Aorta (tissue), 5 donors: Measurements from ENCODE around the gene PLB1. TPM values are rescaled to one million over a fixed set of nuclear protein-coding genes. Genes with fewer than 3 reads are reported as not detected.
A peak's percentile ranks its signal among the peaks of the same experiment; 100 is the strongest.

Source experiments
- ATAC-seq: fragments of 200-7000 bp; cut with Tn5 transposase; one replicate; pipeline ENCODE4 v1.9.1; 2022; ENCODE audit warnings: moderate library complexity; ENCODE audit not compliant: low FRiP score
- DNase-seq, 2 donors: peaks; one replicate each; pipeline ENCODE4 v3.0.0-alpha.2; 2020
- H3K27ac ChIP-seq, 2 donors: one replicate each; pipeline ENCODE4 v1.5.1; 2013; ENCODE audit warnings: low read length in 2 of 2, mild to moderate bottlenecking in 2 of 2, moderate library complexity in 2 of 2, control low read depth in 1 of 2, inconsistent platforms in 1 of 2, low read depth in 1 of 2
- H3K27me3 ChIP-seq, 2 donors: one replicate each; pipeline ENCODE4 v1.6.1; 2013; ENCODE audit warnings: control low read depth in 1 of 2, low read length in 1 of 2, mild to moderate bottlenecking in 1 of 2, moderate library complexity in 1 of 2; ENCODE audit not compliant: insufficient read depth in 2 of 2, control insufficient read depth in 1 of 2
- H3K36me3 ChIP-seq, 2 donors: one replicate each; pipeline ENCODE4 v1.6.1; 2013; ENCODE audit warnings: control low read depth in 1 of 2, low read length in 1 of 2, mild to moderate bottlenecking in 1 of 2; ENCODE audit not compliant: insufficient read depth in 2 of 2, control insufficient read depth in 1 of 2
- H3K4me1 ChIP-seq, 2 donors: one replicate each; pipeline ENCODE4 v1.6.1; 2013; ENCODE audit warnings: low read length in 2 of 2, control low read depth in 1 of 2, mild to moderate bottlenecking in 1 of 2, moderate library complexity in 1 of 2; ENCODE audit not compliant: insufficient read depth in 2 of 2, control insufficient read depth in 1 of 2
- H3K4me3 ChIP-seq, 2 donors: one replicate each; pipeline ENCODE4 v1.5.1; 2013; ENCODE audit warnings: low read length in 2 of 2, control low read depth in 1 of 2, mild to moderate bottlenecking in 1 of 2
- H3K9me3 ChIP-seq: one replicate; pipeline ENCODE4 v1.6.1; 2013; ENCODE audit warnings: mild to moderate bottlenecking, low read length; ENCODE audit not compliant: control insufficient read depth
- WGBS, 2 donors: extraction: QIAGEN DNeasy Blood & Tissue Kit; methylation state at CpG; one replicate each; pipeline ENCODE4 v1.1.7; 2013; 5-methylcytosine and 5-hydroxymethylcytosine counted together
- intact Hi-C, 2 donors: fragments of 100-400 bp; cut with DNase I; formaldehyde crosslinking; loops; one replicate each; pipeline versions ENCODE4 v1.14.2 to v1.15.0; 2022
- polyA plus RNA-seq, 2 donors: library from polyadenylated mRNA; stranded (reverse); fragments of 200-250 nt; gene quantifications; one replicate each; pipeline ENCODE4 v1.2.3, GENCODE V29; 2013
- total RNA-seq, 2 donors: library from RNA; stranded (reverse); fragmentation: NEBNext Ultra II Directional; extraction: Animal tissue kit (Norgen Biotek cat#: 25700); gene quantifications; one replicate each; pipeline ENCODE4 v1.2.1, GENCODE V29; 2021
- donor health status: healthy with polysubstance abuse.
- donor health status: Bipolar disorder and iron deficiency.
- donor health status: DM: no; HTN: no; CAD: no.
- donor health status: DM: no; HTN: no; CAD: no.
- donor health status: DM: yes; HTN: yes; CAD: no.

Gene PLB1
- total and polyA plus RNA-seq, 4 donors: 4.9 to 16.3 (median 7.1) TPM

DNA sequence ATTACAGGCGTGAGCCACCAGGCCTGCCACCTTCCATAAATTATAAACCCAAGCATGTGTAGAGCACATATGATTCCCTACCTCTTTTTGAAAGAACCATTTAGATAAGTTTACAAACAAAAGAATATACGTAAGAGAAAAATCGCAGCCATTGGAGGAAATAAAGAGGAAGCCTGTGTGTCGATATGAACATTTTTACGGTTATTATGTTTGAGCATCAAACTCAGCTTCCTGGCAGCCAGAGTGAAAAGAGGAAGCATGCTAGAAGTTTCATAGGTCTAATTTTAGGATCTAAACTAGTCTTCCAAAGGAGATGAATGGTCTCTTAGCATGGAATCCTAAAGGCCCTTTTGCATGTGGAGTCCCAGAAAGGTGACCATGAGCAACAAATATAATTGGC is 104.3 kb downstream of the PLB1 start:
- no peak for ATAC-seq
- Histone ChIP-seq H3K9me3 (no peaks in the 10 kb centered on the region), H3K27me3 (no peaks in the 10 kb centered on the region), H3K4me3 (no peak overlapping the region), H3K36me3 (no peaks in the 10 kb centered on the region), H3K27ac (no peak overlapping the region), H3K4me1 (peaks cover 0 to 1% of the 10 kb centered on the region in 2 donors)
- DNase-seq: no peak
- 98 to 99% methylated on average over 5 of the region's 5 CpGs for WGBS, 2 donors
- intact Hi-C loops: no loop called here

DNA sequence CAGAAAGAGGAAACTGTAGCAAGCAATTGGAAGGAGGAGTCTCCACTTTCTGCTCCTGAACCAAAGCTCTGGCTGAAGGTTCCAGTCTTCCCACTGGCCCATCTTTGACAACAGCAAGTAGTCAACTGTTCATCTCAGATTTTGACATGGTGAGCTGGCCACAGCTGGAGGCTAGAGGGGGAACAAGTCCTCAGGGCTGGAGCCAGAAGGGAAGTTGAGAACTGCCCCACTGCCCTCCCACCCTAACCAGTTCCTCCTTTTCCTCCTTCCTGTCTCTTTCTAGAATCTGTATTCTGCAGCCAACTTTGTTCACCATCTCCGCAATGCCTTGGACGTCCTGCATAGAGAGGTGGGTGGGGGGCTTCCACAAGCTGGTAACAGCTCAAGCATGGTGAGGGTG is 105.8 kb downstream of the PLB1 start:
- no peak overlapping the region for H3K4me3 ChIP-seq
- DNase-seq (peak; percentile 30 to 71), ATAC-seq (no peak)
- no peaks in the 10 kb centered on the region for H3K36me3 ChIP-seq
- H3K27me3 ChIP-seq: no peaks in the 10 kb centered on the region
- WGBS, 2 donors: 86 to 96% methylated on average over 2 of the region's 2 CpGs
- no peaks in the 10 kb centered on the region for H3K9me3 ChIP-seq
- intact Hi-C loops: no loop called here
- peaks cover 0 to 1% of the 10 kb centered on the region in 2 donors for H3K4me1 ChIP-seq
- no peak overlapping the region for H3K27ac ChIP-seq

DNA sequence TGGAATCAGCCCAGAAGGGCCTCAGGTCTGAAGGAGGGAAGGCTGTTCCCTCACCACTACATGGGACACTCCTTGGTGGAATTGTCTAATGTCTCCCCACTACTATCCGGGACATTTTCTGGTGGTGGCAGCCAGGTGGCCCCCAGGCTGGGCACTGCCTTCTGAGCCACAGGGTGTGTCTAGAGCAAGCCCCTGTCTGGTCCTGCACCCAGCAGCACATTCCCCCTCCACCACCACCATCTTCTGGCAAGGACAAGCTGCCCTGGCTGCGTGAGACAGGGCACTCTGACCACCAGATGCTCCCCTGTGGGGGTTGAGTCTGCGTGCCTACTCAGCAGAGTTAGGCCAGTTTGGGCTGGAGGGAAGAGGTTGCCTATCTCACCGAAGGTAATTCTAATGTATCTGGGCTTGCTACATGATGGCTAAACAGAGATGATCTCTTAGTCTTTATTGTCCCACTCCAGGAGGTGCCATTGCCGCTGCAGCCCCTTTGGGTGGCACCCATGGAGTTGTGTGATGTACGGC is 106.3 kb downstream of the PLB1 start:
- DNase-seq (peak in 1 of 2 donors; percentile 63), ATAC-seq (no peak)
- intact Hi-C loops: no loop called here
- no peaks in the 10 kb centered on the region for H3K27me3 ChIP-seq
- no peak overlapping the region for H3K4me3 ChIP-seq
- peaks cover 0 to 1% of the 10 kb centered on the region in 2 donors for H3K4me1 ChIP-seq
- H3K27ac ChIP-seq: no peak overlapping the region
- no peaks in the 10 kb centered on the region for H3K9me3 ChIP-seq
- H3K36me3 ChIP-seq: no peaks in the 10 kb centered on the region
- WGBS, 2 donors: 80 to 85% methylated on average over 6 of the region's 6 CpGs

DNA sequence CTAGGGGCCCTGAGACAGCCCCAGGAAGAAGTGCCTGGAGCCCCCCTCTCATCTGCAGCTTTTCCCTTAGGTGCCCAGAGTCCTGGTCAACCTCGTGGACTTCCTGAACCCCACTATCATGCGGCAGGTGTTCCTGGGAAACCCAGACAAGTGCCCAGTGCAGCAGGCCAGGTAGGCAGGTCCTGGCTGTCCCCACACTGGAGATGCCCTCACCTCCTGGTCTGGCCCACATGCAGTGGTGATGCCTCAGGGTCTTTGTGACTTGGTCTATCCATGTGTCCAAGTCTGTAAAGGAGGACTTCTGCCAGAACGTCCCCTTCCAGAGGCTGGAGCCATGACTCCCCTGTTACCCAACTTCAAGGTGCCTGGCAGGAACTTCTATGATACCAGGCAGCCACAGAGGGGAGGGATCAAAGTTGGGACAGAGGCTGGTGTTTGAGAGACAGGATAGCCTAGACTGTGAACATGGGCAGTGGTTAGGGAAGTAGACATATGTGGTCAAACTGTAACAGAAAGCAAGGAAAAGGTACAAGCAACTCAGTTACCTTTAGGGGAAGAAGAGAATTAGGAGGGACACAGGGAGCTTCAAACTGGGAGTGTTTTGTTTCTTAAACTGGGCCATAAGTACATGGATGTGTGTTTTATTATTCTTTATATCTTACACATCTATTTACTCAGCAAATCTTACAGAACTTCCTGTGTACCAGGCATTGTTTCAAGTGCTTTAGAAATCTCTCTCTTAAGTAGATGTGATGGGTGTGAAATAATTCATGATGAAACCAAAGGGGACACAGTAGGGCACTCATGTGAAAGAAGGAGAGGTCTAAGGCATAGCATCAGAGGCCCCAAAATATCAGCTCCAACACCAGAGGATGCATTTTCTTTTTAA is 107.1 kb downstream of the PLB1 start:
- WGBS, 2 donors: 95 to 97% methylated on average over 3 of the region's 3 CpGs
- Histone ChIP-seq H3K4me1 (no peaks in the 10 kb centered on the region), H3K9me3 (no peaks in the 10 kb centered on the region), H3K36me3 (no peaks in the 10 kb centered on the region), H3K27me3 (no peaks in the 10 kb centered on the region), H3K27ac (no peak overlapping the region), H3K4me3 (no peak overlapping the region)
- peak; percentile 50 to 52 for DNase-seq
- no peak for ATAC-seq
- intact Hi-C loops: no loop called here

DNA sequence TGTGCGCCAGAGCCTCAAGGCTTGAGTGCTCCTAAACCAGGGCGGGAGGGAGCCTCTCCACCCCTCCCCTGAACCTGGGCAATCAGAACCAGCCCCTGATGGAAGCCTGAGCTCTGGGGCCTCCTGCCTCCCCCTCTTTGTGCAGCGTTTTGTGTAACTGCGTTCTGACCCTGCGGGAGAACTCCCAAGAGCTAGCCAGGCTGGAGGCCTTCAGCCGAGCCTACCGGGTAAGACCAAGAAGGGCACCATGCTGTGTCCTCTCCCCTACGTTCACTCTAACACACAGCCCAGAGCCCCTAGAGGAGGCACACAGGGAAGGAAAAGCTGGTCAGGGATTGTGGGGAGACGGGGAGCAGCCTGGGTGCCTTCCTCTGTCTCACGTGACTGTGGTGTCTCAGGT is 108.0 kb downstream of the PLB1 start:
- H3K27ac ChIP-seq: no peak overlapping the region
- no peaks in the 10 kb centered on the region for H3K36me3 ChIP-seq
- H3K9me3 ChIP-seq: no peaks in the 10 kb centered on the region
- H3K4me3 ChIP-seq: no peak overlapping the region
- no peak for ATAC-seq
- H3K4me1 ChIP-seq: no peaks in the 10 kb centered on the region
- WGBS, 2 donors: 91 to 93% methylated on average over 10 of the region's 10 CpGs
- H3K27me3 ChIP-seq: no peaks in the 10 kb centered on the region
- DNase-seq: peak; percentile 38 to 41
- intact Hi-C loops: no loop called here

DNA sequence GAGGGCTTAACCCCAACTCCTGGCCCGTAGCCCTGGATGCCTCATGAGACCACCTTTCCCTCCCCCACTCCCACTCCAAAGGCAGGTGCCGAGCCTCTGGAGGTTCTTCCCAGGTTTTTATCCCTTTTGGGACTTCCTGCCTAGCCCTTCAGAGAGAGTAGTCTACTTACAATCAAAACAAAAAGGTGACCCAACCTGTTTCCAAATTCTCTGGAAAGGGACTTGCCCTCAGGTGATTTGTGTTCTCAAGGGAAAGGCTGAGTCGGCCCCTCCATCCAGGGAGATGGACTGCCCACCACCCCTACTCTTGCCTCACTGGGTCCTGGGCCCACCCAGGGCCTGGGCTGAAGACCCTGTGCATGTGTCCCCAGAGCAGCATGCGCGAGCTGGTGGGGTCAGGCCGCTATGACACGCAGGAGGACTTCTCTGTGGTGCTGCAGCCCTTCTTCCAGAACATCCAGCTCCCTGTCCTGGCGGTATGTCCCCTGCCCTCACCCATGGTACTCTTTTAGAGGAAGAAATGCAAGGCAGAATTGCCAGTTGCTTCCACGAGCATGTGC is 108.5 kb downstream of the PLB1 start:
- 95% methylated on average over 9 of the region's 9 CpGs for WGBS, 2 donors
- Histone ChIP-seq H3K27ac (no peak overlapping the region), H3K27me3 (no peaks in the 10 kb centered on the region), H3K4me3 (no peak overlapping the region), H3K36me3 (no peaks in the 10 kb centered on the region), H3K4me1 (no peaks in the 10 kb centered on the region), H3K9me3 (no peaks in the 10 kb centered on the region)
- intact Hi-C loops: no loop called here
- ATAC-seq (no peak), DNase-seq (peak; percentile 44 to 73)

DNA sequence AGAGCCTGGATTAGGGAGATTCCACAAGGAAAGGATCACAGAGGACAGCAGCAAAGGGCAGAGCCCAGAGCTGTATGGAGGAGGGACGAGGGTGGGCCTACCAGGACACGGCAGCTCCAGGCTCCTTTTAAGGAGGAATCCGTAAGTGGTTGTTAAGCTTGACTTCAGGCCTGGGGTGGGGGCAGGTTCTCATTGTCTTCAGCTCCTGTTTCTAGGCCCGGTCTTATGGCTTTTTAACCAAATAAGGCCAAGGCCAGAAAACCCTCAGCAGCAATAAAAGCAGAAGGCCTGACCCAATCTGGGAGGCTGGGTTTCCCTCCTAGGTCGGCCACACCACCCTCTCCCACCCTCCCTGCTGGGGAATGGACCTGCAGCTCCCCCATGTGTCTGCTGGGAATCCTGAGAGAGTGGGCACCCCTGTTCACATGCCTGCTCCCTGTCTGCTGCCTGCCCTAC is 111.2 kb downstream of the PLB1 start:
- peak; percentile 56 to 72 for DNase-seq
- no peaks in the 10 kb centered on the region for H3K9me3 ChIP-seq
- intact Hi-C loops: no loop called here
- H3K27me3 ChIP-seq: no peaks in the 10 kb centered on the region
- H3K36me3 ChIP-seq: no peaks in the 10 kb centered on the region
- no peak overlapping the region for H3K4me3 ChIP-seq
- peak; percentile 55 for ATAC-seq
- H3K27ac ChIP-seq: peak overlapping the region; percentile 36 to 62
- WGBS, 2 donors: 17 to 23% methylated on average over 5 of the region's 5 CpGs
- no peaks in the 10 kb centered on the region for H3K4me1 ChIP-seq

DNA sequence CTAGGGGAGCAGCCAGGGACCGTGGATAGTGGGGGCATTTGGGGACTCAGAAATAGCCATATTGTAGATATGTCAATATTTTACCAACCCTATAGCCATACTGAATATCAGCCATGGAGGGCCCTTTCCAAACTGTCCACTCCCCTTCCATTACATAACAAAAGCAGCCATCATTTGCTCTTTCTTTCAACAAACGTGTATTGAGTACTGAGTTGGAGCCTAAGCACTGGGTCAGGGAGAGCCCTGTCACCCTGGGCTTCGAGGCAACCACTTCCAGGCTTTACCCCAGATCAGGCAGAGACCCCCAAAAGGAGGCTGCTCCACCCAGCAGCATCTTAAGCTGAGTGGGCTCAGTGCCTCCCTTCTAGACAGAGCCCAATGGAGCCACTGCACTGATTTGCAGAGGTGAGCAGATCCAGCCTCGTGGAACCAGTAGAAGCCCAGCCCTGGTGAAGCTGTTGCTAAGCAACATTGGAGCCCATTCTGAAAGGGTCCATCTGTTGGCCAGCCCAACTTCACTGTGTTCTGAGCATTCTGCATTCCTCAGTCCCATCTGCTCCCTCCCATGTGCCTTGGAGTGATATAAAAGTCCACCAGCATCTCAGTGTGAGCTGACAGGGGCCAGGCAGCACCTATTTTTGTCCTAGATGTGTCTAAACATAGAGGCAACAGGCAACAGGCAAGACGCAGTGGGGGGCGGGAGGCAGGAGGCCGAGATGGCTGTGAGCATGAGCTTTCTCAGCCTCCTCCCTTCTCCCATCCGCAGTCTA is 112.1 kb downstream of the PLB1 start:
- H3K4me3 ChIP-seq: no peak overlapping the region
- no peaks in the 10 kb centered on the region for H3K36me3 ChIP-seq
- intact Hi-C loops: no loop called here
- H3K27me3 ChIP-seq: no peaks in the 10 kb centered on the region
- no peaks in the 10 kb centered on the region for H3K4me1 ChIP-seq
- ATAC-seq (no peak), DNase-seq (peak; percentile 30 to 59)
- no peak overlapping the region for H3K27ac ChIP-seq
- WGBS, 2 donors: 81% methylated on average over 8 of the region's 8 CpGs
- no peaks in the 10 kb centered on the region for H3K9me3 ChIP-seq
